HG03565 (cell line): ENCODE measurements around the gene CATSPERD.

ENCODE experiments used
- ATAC-seq: cut with Tn5 transposase; IDR thresholded peaks from one replicate; pipeline ENCODE4 v1.9.1; 2021; ENCODE audit warnings: mild to moderate bottlenecking, moderate library complexity; ENCODE audit not compliant: unreplicated experiment

Gene CATSPERD

GRCh38 chr19:5803752-5804515, 83.5 kb downstream of the CATSPERD start:
- peak; percentile 61 for ATAC-seq

GRCh38 chr19:5804516-5805461, 84.4 kb downstream of the CATSPERD start, which contains the start of gene NRTN:
Gene NRTN, plus strand, starts transcription at chr19:5805067. Its CDS starts 19,099 bp downstream, at chr19:5824166.
- ATAC-seq = no peak

- no peak for ATAC-seq
Observed at GRCh38 chr19:5805462-5806132, 85.2 kb downstream of the CATSPERD start.

GRCh38 chr19:5806133-5806489, 85.7 kb downstream of the CATSPERD start:
- no peak for ATAC-seq

- ATAC-seq = no peak
Observed at GRCh38 chr19:5806905-5807304, 86.5 kb downstream of the CATSPERD start.

GRCh38 chr19:5808120-5808816, 87.8 kb downstream of the CATSPERD start:
- no peak for ATAC-seq

GRCh38 chr19:5809053-5809452, 88.6 kb downstream of the CATSPERD start:
- ATAC-seq = no peak

GRCh38 chr19:5809469-5809868, 89.0 kb downstream of the CATSPERD start:
- ATAC-seq = no peak

GRCh38 chr19:5811117-5811516, 90.7 kb downstream of the CATSPERD start:
- ATAC-seq = no peak

- ATAC-seq = no peak
Observed at GRCh38 chr19:5814123-5814851, 93.8 kb downstream of the CATSPERD start.

- no peak for ATAC-seq
Observed at GRCh38 chr19:5814852-5815246, 94.4 kb downstream of the CATSPERD start.

- ATAC-seq = no peak
Observed at GRCh38 chr19:5817218-5817617, 96.8 kb downstream of the CATSPERD start.

GRCh38 chr19:5818594-5818993, 98.2 kb downstream of the CATSPERD start:
- ATAC-seq = no peak

- no peak for ATAC-seq
Observed at GRCh38 chr19:5820785-5821184, 100.3 kb downstream of the CATSPERD start.

- ATAC-seq = no peak
Observed at GRCh38 chr19:5821521-5822180, 101.2 kb downstream of the CATSPERD start.

GRCh38 chr19:5822181-5822844, 101.9 kb downstream of the CATSPERD start:
- ATAC-seq = no peak

- no peak for ATAC-seq
Observed at GRCh38 chr19:5823579-5824281, 103.3 kb downstream of the CATSPERD start.

GRCh38 chr19:5824751-5825150, 104.3 kb downstream of the CATSPERD start:
- no peak for ATAC-seq
